A673 (cell line): ENCODE measurements around the gene STAM.

Source experiments
- EZH2 ChIP-seq: fragments of 200-600 bp; sonication (generic); IDR thresholded peaks from 2 replicates; pipeline ENCODE4 v1.6.1; 2017; ENCODE audit warnings: borderline replicate concordance, low read depth, mild to moderate bottlenecking, mixed read lengths, antibody characterized with exemption, low read length; ENCODE audit not compliant: poor library complexity, severe bottlenecking
- TF ChIP-seq, protein P1 (sequence below): fragments of 300-800, 200-600 bp; sonication (generic); conservative IDR thresholded peaks from 2 replicates; pipeline ENCODE4 v1.5.1; 2017; ENCODE audit warnings: low read depth, mild to moderate bottlenecking, antibody characterized with exemption, low read length, moderate library complexity, mixed read lengths

GRCh38 chr10:17668435-17669184, 24.7 kb downstream of the STAM start:
- TF ChIP-seq, protein P1, sequence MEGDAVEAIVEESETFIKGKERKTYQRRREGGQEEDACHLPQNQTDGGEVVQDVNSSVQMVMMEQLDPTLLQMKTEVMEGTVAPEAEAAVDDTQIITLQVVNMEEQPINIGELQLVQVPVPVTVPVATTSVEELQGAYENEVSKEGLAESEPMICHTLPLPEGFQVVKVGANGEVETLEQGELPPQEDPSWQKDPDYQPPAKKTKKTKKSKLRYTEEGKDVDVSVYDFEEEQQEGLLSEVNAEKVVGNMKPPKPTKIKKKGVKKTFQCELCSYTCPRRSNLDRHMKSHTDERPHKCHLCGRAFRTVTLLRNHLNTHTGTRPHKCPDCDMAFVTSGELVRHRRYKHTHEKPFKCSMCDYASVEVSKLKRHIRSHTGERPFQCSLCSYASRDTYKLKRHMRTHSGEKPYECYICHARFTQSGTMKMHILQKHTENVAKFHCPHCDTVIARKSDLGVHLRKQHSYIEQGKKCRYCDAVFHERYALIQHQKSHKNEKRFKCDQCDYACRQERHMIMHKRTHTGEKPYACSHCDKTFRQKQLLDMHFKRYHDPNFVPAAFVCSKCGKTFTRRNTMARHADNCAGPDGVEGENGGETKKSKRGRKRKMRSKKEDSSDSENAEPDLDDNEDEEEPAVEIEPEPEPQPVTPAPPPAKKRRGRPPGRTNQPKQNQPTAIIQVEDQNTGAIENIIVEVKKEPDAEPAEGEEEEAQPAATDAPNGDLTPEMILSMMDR: no peak
- TF ChIP-seq EZH2: no peak
